IMR-90 (cell line): ENCODE results near the gene PTPN21.

Source experiments
- BHLHE40 ChIP-seq: fragments of 150-350 bp; IDR thresholded peaks from 2 replicates; pipeline ENCODE4 v1.6.1; 2016; ENCODE audit warnings: mild to moderate bottlenecking, low read depth, low read length
- CEBPB ChIP-seq: IDR thresholded peaks from 2 replicates; pipeline ENCODE4 v1.6.1; 2012; ENCODE audit warnings: low read depth, low read length, improper control_type of control experiment
- FOS ChIP-seq: fragments of 150-350 bp; IDR thresholded peaks from 2 replicates; pipeline ENCODE4 v1.6.1; 2016; ENCODE audit warnings: low read depth, low read length
- POLR2A ChIP-seq: IDR thresholded peaks from 2 replicates; pipeline ENCODE4 v1.6.1; 2012; ENCODE audit warnings: mild to moderate bottlenecking, low read depth, low read length
- RCOR1 ChIP-seq: IDR thresholded peaks from 2 replicates; pipeline ENCODE4 v1.6.1; 2012; ENCODE audit warnings: mild to moderate bottlenecking, low read length, improper control_type of control experiment; ENCODE audit not compliant: insufficient replicate concordance
- RFX5 ChIP-seq: IDR thresholded peaks from 2 replicates; pipeline ENCODE4 v1.8.0; 2012; ENCODE audit warnings: low read depth, mild to moderate bottlenecking, low read length, moderate library complexity
- TF ChIP-seq, protein P1 (sequence below): conservative IDR thresholded peaks from 2 replicates; pipeline ENCODE4 v1.5.1; 2012; ENCODE audit warnings: mild to moderate bottlenecking, low read depth, low read length, improper control_type of control experiment

DNA sequence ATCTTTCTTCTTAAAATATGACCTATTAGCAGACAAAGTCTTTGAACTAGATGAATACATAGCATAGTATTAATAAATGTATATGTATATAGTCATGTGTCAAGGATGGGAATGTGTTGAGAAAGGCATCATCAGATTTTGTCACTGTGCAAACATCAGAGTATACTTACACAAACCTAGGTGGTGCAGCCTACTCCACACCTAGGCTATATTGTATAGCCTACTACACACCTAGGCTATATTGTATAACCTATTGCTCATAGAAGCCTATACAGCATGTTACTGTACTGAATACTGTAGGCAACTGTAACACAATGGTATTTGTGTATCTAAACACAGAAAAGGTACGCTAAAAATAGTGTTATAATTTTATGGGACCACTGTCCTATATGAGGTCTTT lies 47.6 kb downstream of the PTPN21 start:
- TF ChIP-seq, protein P1, sequence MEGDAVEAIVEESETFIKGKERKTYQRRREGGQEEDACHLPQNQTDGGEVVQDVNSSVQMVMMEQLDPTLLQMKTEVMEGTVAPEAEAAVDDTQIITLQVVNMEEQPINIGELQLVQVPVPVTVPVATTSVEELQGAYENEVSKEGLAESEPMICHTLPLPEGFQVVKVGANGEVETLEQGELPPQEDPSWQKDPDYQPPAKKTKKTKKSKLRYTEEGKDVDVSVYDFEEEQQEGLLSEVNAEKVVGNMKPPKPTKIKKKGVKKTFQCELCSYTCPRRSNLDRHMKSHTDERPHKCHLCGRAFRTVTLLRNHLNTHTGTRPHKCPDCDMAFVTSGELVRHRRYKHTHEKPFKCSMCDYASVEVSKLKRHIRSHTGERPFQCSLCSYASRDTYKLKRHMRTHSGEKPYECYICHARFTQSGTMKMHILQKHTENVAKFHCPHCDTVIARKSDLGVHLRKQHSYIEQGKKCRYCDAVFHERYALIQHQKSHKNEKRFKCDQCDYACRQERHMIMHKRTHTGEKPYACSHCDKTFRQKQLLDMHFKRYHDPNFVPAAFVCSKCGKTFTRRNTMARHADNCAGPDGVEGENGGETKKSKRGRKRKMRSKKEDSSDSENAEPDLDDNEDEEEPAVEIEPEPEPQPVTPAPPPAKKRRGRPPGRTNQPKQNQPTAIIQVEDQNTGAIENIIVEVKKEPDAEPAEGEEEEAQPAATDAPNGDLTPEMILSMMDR, result no peak
- TF ChIP-seq RFX5 (no peak), CEBPB (no peak), BHLHE40 (no peak), FOS (no peak), RCOR1 (no peak), POLR2A (no peak)
